ENCODE results near the gene SPATA32. TPM values are rescaled to one million over a fixed set of nuclear protein-coding genes. Genes with fewer than 3 reads are reported as not detected.
A peak's percentile ranks its signal among the peaks of the same experiment; 100 is the strongest.
"Not testable (repeated sequence)": the region's sequence is repeated elsewhere in the genome, so short reads cannot be mapped to it uniquely, and the experiment has no call there.

SPATA32 gene
- polyA plus RNA-seq, 3 donors: 0.20 to 0.42 (median 0.22) TPM

GRCh38 chr17:45255358-45255757 is 6.5 kb downstream of the SPATA32 start:
- no peak for DNase-seq (ENCODE audit: extremely low read depth in 1 of 11, low read depth in 9 of 11, low spot score in 4 of 11)

- DNase-seq (ENCODE audit: extremely low read depth in 1 of 11, low read depth in 9 of 11, low spot score in 4 of 11): no peak
These were observed 8.0 kb downstream of the SPATA32 start for GRCh38 chr17:45253879-45254278.

GRCh38 chr17:45253237-45253636 is 8.7 kb downstream of the SPATA32 start:
- DNase-seq (ENCODE audit: extremely low read depth in 1 of 11, low read depth in 9 of 11, low spot score in 4 of 11): not testable (repeated sequence)

GRCh38 chr17:45251931-45252330 is 10.0 kb downstream of the SPATA32 start:
- DNase-seq (ENCODE audit: extremely low read depth in 1 of 11, low read depth in 9 of 11, low spot score in 4 of 11): no peak

- DNase-seq (ENCODE audit: extremely low read depth in 1 of 11, low read depth in 9 of 11, low spot score in 4 of 11): no peak
These were observed 13.5 kb downstream of the SPATA32 start for GRCh38 chr17:45248132-45248957.

GRCh38 chr17:45247429-45248131 is 14.3 kb downstream of the SPATA32 start:
- DNase-seq (ENCODE audit: extremely low read depth in 1 of 11, low read depth in 9 of 11, low spot score in 4 of 11): peak in 5 of 11 donors; percentile 50 to 84 (median 78)

GRCh38 chr17:45246861-45247428 is 14.9 kb downstream of the SPATA32 start:
- DNase-seq (ENCODE audit: extremely low read depth in 1 of 11, low read depth in 9 of 11, low spot score in 4 of 11): peak in 1 of 11 donors; percentile 41

- no peak for DNase-seq (ENCODE audit: extremely low read depth in 1 of 11, low read depth in 9 of 11, low spot score in 4 of 11)
These were observed 15.6 kb downstream of the SPATA32 start for GRCh38 chr17:45246338-45246737.

GRCh38 chr17:45244725-45245656 is 16.9 kb downstream of the SPATA32 start:
- no peak for DNase-seq (ENCODE audit: extremely low read depth in 1 of 11, low read depth in 9 of 11, low spot score in 4 of 11)

- peak in 2 of 11 donors; percentile 52 to 66 for DNase-seq (ENCODE audit: extremely low read depth in 1 of 11, low read depth in 9 of 11, low spot score in 4 of 11)
These were observed 18.1 kb downstream of the SPATA32 start for GRCh38 chr17:45243750-45244149.

- no peak for DNase-seq (ENCODE audit: extremely low read depth in 1 of 11, low read depth in 9 of 11, low spot score in 4 of 11)
These were observed 19.9 kb downstream of the SPATA32 start for GRCh38 chr17:45242029-45242414.

GRCh38 chr17:45241328-45242028 is 20.4 kb downstream of the SPATA32 start:
- peak in 1 of 11 donors; percentile 52 for DNase-seq (ENCODE audit: extremely low read depth in 1 of 11, low read depth in 9 of 11, low spot score in 4 of 11)

- DNase-seq (ENCODE audit: extremely low read depth in 1 of 11, low read depth in 9 of 11, low spot score in 4 of 11): no peak
These were observed 21.0 kb downstream of the SPATA32 start for GRCh38 chr17:45240905-45241327.

GRCh38 chr17:45238155-45238774 is 23.6 kb downstream of the SPATA32 start:
- DNase-seq (ENCODE audit: extremely low read depth in 1 of 11, low read depth in 9 of 11, low spot score in 4 of 11): no peak

- DNase-seq (ENCODE audit: extremely low read depth in 1 of 11, low read depth in 9 of 11, low spot score in 4 of 11): no peak
These were observed 24.2 kb downstream of the SPATA32 start for GRCh38 chr17:45237686-45238085.

GRCh38 chr17:45236282-45236606 is 25.6 kb downstream of the SPATA32 start:
- no peak for DNase-seq (ENCODE audit: extremely low read depth in 1 of 11, low read depth in 9 of 11, low spot score in 4 of 11)

GRCh38 chr17:45235416-45236281 is 26.2 kb downstream of the SPATA32 start:
- peak in 5 of 11 donors; percentile 49 to 57 (median 50) for DNase-seq (ENCODE audit: extremely low read depth in 1 of 11, low read depth in 9 of 11, low spot score in 4 of 11)
